GM12878 (cell line): Measurements from ENCODE around the gene FMNL3.
"Not testable (repeated sequence)": the region's sequence is repeated elsewhere in the genome, so short reads cannot be mapped to it uniquely, and the experiment has no call there.

Experiments
- BCL11A ChIP-seq: IDR thresholded peaks from 2 replicates; pipeline ENCODE4 v1.6.1; 2011; ENCODE audit warnings: low read depth, low read length
- HDAC2 ChIP-seq: fragments of 200-600 bp; sonication (generic); IDR thresholded peaks from 2 replicates; pipeline ENCODE4 v1.6.1; 2017
- NR2F1 ChIP-seq: fragments of 450-650 bp; conservative IDR thresholded peaks from 2 replicates; pipeline ENCODE4 v1.6.1; 2017; ENCODE audit warnings: mild to moderate bottlenecking
- POLR2A ChIP-seq: IDR thresholded peaks from 2 replicates; pipeline ENCODE4 v1.6.1; 2011; ENCODE audit warnings: low read depth, mild to moderate bottlenecking, low read length
- POLR2AphosphoS5 ChIP-seq: IDR thresholded peaks from 2 replicates; pipeline ENCODE4 v1.6.1; 2011; ENCODE audit warnings: mild to moderate bottlenecking, low read length, inconsistent platforms
- RAD51 ChIP-seq: fragments of 450-650 bp; IDR thresholded peaks from 2 replicates; pipeline ENCODE4 v1.6.1; 2016; ENCODE audit warnings: moderate library complexity, mild to moderate bottlenecking, inconsistent platforms
- SMC3 ChIP-seq: IDR thresholded peaks from 2 replicates; pipeline ENCODE4 v1.6.1; 2011; ENCODE audit warnings: low read length, improper control_type of control experiment, borderline replicate concordance
- TCF12 ChIP-seq: IDR thresholded peaks from 2 replicates; pipeline ENCODE4 v1.6.1; 2011; ENCODE audit warnings: low read depth, mild to moderate bottlenecking, low read length
- TF ChIP-seq, protein P1 (sequence below), 3 experiments: IDR thresholded peaks in 2 of 3; conservative IDR thresholded peaks in 1 of 3; 2 replicates each; pipeline ENCODE4 v1.5.1; 2011; ENCODE audit warnings: low read depth in 3 of 3, low read length in 3 of 3, mild to moderate bottlenecking in 3 of 3, control low read depth in 2 of 3, moderate library complexity in 2 of 3, inconsistent platforms in 1 of 3, mixed read lengths in 1 of 3; ENCODE audit not compliant: control insufficient read depth in 2 of 3, insufficient read depth in 1 of 3; ENCODE audit errors: extremely low read depth in 1 of 3
- TF ChIP-seq, protein P2 (sequence below): fragments of 450-650 bp; IDR thresholded peaks from 2 replicates; pipeline ENCODE4 v1.6.1; 2016; ENCODE audit warnings: mild to moderate bottlenecking, moderate library complexity, borderline replicate concordance
- TF ChIP-seq, protein P3 (sequence below): IDR thresholded peaks from 2 replicates; pipeline ENCODE4 v1.6.1; 2011; ENCODE audit warnings: low read depth, mild to moderate bottlenecking, low read length, moderate library complexity, borderline replicate concordance; ENCODE audit errors: extremely low read depth

DNA sequence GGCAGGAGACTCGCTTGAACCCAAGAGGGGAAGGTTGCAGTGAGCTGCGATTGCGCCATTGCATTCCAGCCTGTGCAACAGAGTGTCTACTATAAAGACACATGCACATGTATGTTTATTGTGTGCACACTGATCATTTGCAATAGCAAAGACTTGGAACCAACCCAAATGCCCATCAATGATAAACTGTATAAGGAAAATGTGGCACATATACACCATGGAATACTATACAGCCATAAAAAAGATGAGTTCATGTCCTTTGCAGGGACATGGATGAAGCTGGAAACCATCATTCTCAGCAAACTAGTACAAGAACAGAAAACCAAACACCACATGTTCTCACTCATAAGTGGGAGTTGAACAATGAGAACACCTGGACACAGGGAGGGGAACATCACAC, 6.7 kb upstream of the FMNL3 start:
- TF ChIP-seq, protein P1, sequence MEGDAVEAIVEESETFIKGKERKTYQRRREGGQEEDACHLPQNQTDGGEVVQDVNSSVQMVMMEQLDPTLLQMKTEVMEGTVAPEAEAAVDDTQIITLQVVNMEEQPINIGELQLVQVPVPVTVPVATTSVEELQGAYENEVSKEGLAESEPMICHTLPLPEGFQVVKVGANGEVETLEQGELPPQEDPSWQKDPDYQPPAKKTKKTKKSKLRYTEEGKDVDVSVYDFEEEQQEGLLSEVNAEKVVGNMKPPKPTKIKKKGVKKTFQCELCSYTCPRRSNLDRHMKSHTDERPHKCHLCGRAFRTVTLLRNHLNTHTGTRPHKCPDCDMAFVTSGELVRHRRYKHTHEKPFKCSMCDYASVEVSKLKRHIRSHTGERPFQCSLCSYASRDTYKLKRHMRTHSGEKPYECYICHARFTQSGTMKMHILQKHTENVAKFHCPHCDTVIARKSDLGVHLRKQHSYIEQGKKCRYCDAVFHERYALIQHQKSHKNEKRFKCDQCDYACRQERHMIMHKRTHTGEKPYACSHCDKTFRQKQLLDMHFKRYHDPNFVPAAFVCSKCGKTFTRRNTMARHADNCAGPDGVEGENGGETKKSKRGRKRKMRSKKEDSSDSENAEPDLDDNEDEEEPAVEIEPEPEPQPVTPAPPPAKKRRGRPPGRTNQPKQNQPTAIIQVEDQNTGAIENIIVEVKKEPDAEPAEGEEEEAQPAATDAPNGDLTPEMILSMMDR (IDR thresholded peaks at IDR 0.05 in 2 of 3, conservative IDR thresholded peaks at IDR 0.05 in 1 of 3; ENCODE audit: control insufficient read depth in 2 of 3, extremely low read depth in 1 of 3, insufficient read depth in 1 of 3, low read depth in 3 of 3, low read length in 3 of 3), result not testable (repeated sequence)
- not testable (repeated sequence) for TF ChIP-seq RAD51, SMC3, POLR2AphosphoS5, POLR2A, BCL11A, HDAC2, TCF12, NR2F1
- TF ChIP-seq, protein P2, sequence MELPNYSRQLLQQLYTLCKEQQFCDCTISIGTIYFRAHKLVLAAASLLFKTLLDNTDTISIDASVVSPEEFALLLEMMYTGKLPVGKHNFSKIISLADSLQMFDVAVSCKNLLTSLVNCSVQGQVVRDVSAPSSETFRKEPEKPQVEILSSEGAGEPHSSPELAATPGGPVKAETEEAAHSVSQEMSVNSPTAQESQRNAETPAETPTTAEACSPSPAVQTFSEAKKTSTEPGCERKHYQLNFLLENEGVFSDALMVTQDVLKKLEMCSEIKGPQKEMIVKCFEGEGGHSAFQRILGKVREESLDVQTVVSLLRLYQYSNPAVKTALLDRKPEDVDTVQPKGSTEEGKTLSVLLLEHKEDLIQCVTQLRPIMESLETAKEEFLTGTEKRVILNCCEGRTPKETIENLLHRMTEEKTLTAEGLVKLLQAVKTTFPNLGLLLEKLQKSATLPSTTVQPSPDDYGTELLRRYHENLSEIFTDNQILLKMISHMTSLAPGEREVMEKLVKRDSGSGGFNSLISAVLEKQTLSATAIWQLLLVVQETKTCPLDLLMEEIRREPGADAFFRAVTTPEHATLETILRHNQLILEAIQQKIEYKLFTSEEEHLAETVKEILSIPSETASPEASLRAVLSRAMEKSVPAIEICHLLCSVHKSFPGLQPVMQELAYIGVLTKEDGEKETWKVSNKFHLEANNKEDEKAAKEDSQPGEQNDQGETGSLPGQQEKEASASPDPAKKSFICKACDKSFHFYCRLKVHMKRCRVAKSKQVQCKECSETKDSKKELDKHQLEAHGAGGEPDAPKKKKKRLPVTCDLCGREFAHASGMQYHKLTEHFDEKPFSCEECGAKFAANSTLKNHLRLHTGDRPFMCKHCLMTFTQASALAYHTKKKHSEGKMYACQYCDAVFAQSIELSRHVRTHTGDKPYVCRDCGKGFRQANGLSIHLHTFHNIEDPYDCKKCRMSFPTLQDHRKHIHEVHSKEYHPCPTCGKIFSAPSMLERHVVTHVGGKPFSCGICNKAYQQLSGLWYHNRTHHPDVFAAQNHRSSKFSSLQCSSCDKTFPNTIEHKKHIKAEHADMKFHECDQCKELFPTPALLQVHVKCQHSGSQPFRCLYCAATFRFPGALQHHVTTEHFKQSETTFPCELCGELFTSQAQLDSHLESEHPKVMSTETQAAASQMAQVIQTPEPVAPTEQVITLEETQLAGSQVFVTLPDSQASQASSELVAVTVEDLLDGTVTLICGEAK, result not testable (repeated sequence)
- TF ChIP-seq, protein P3, sequence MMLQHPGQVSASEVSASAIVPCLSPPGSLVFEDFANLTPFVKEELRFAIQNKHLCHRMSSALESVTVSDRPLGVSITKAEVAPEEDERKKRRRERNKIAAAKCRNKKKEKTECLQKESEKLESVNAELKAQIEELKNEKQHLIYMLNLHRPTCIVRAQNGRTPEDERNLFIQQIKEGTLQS, result not testable (repeated sequence)
